Muscle layer of colon (tissue), 2 donors: Measurements from ENCODE around the gene HS3ST6.
"Not testable (repeated sequence)": the region's sequence is repeated elsewhere in the genome, so short reads cannot be mapped to it uniquely, and the experiment has no call there.

ENCODE experiments used
- H3K27ac ChIP-seq: one replicate; pipeline ENCODE4 v1.7.0; 2013; ENCODE audit warnings: low read depth, mild to moderate bottlenecking, low read length, moderate library complexity
- H3K27me3 ChIP-seq, 2 donors: one replicate each; pipeline ENCODE4 v1.7.0; 2013; ENCODE audit warnings: low read length in 2 of 2, mild to moderate bottlenecking in 2 of 2; ENCODE audit not compliant: insufficient read depth in 2 of 2, control insufficient read depth in 1 of 2
- H3K36me3 ChIP-seq: one replicate; pipeline ENCODE4 v1.7.0; 2013; ENCODE audit warnings: mild to moderate bottlenecking, low read length; ENCODE audit not compliant: insufficient read depth
- H3K4me1 ChIP-seq: one replicate; pipeline ENCODE4 v1.7.0; 2013; ENCODE audit warnings: mild to moderate bottlenecking, low read length; ENCODE audit not compliant: insufficient read depth
- H3K4me3 ChIP-seq, 2 donors: one replicate each; pipeline ENCODE4 v1.7.0; 2013; ENCODE audit warnings: low read length in 2 of 2, low read depth in 1 of 2, mild to moderate bottlenecking in 1 of 2, moderate library complexity in 1 of 2
- H3K9ac ChIP-seq: one replicate; pipeline ENCODE4 v1.7.0; 2013; ENCODE audit warnings: low read length
- H3K9me3 ChIP-seq: one replicate; pipeline ENCODE4 v1.7.0; 2013; ENCODE audit warnings: mild to moderate bottlenecking, low read length
- donor health status: abdominal sarcoma.
- donor health status: Adenocarcinoma of cecum.

HS3ST6 gene

GRCh38 chr16:1945559-1946391 lies 27.6 kb upstream of the HS3ST6 start:
- H3K4me1 ChIP-seq: peaks cover 14% of the 10 kb centered on the region
- no peaks in the 10 kb centered on the region for H3K9me3 ChIP-seq
- peaks cover 3% of the 10 kb centered on the region for H3K36me3 ChIP-seq
- no peak overlapping the region for H3K27ac ChIP-seq
- H3K27me3 ChIP-seq: no peaks in the 10 kb centered on the region
- no peak overlapping the region for H3K9ac ChIP-seq
- H3K4me3 ChIP-seq: no peak overlapping the region

GRCh38 chr16:1944612-1945199 lies 26.5 kb upstream of the HS3ST6 start:
- H3K27ac ChIP-seq: no peak overlapping the region
- H3K4me1 ChIP-seq: peaks cover 14% of the 10 kb centered on the region
- no peaks in the 10 kb centered on the region for H3K27me3 ChIP-seq

GRCh38 chr16:1942810-1943726 lies 24.9 kb upstream of the HS3ST6 start, which contains the start of gene MSRB1:
TSS of gene MSRB1 (minus strand) at chr16:1943199. CDS start at chr16:1943156, 43 bp downstream.
- Histone ChIP-seq H3K36me3 (peaks cover 20% of the 10 kb centered on the region), H3K9ac (peak within 1 kb of the TSS; percentile 46), H3K27ac (peak within 1 kb of the TSS; percentile 73), H3K4me1 (peaks cover 14% of the 10 kb centered on the region), H3K9me3 (no peaks in the 10 kb centered on the region), H3K4me3 (peak within 1 kb of the TSS; percentile 78 to 95), H3K27me3 (no peaks in the 10 kb centered on the region)

More at GRCh38 chr16:1944612-1945199, 26.5 kb upstream of the HS3ST6 start:
- Histone ChIP-seq H3K4me3 (no peak overlapping the region), H3K9me3 (no peaks in the 10 kb centered on the region), H3K36me3 (peaks cover 6% of the 10 kb centered on the region), H3K9ac (no peak overlapping the region)

- peak overlapping the region; percentile 39 for H3K27ac ChIP-seq
- peaks cover 23% of the 10 kb centered on the region for H3K36me3 ChIP-seq
- peak overlapping the region; percentile 78 to 95 for H3K4me3 ChIP-seq
- H3K9ac ChIP-seq: peak overlapping the region; percentile 46
- H3K9me3 ChIP-seq: no peaks in the 10 kb centered on the region
- peaks cover 14% of the 10 kb centered on the region for H3K4me1 ChIP-seq
- no peaks in the 10 kb centered on the region for H3K27me3 ChIP-seq
Measured at GRCh38 chr16:1942047-1942809, 24.0 kb upstream of the HS3ST6 start.

GRCh38 chr16:1941162-1942046 lies 23.2 kb upstream of the HS3ST6 start:
- no peaks in the 10 kb centered on the region for H3K9me3 ChIP-seq
- H3K36me3 ChIP-seq: peaks cover 23% of the 10 kb centered on the region
- H3K9ac ChIP-seq: no peak overlapping the region
- peak overlapping the region; percentile 39 for H3K27ac ChIP-seq
- peaks cover 14% of the 10 kb centered on the region for H3K4me1 ChIP-seq
- H3K4me3 ChIP-seq: peak overlapping the region in 1 of 2 donors; percentile 95
- no peaks in the 10 kb centered on the region for H3K27me3 ChIP-seq

- H3K9me3 ChIP-seq: no peaks in the 10 kb centered on the region
- H3K4me3 ChIP-seq: no peak overlapping the region
- peaks cover 14% of the 10 kb centered on the region for H3K4me1 ChIP-seq
- H3K27ac ChIP-seq: no peak overlapping the region
- peaks cover 23% of the 10 kb centered on the region for H3K36me3 ChIP-seq
- no peaks in the 10 kb centered on the region for H3K27me3 ChIP-seq
- H3K9ac ChIP-seq: no peak overlapping the region
Measured at GRCh38 chr16:1940273-1941161, 22.3 kb upstream of the HS3ST6 start.

GRCh38 chr16:1939833-1940232 lies 21.6 kb upstream of the HS3ST6 start:
- H3K27me3 ChIP-seq, H3K9me3 ChIP-seq, H3K9ac ChIP-seq, H3K27ac ChIP-seq, H3K4me3 ChIP-seq: not testable (repeated sequence)
- H3K4me1 ChIP-seq: peaks cover 14% of the 10 kb centered on the region
- H3K36me3 ChIP-seq: peaks cover 23% of the 10 kb centered on the region

- Histone ChIP-seq H3K4me1 (peaks cover 14% of the 10 kb centered on the region), H3K27me3 (no peaks in the 10 kb centered on the region), H3K9ac (no peak overlapping the region), H3K9me3 (no peaks in the 10 kb centered on the region), H3K4me3 (no peak overlapping the region), H3K36me3 (peaks cover 23% of the 10 kb centered on the region), H3K27ac (no peak overlapping the region)
Measured at GRCh38 chr16:1938910-1939309, 20.7 kb upstream of the HS3ST6 start.

- H3K27ac ChIP-seq: no peak overlapping the region
Measured at GRCh38 chr16:1938316-1938715, 20.1 kb upstream of the HS3ST6 start.

More at GRCh38 chr16:1938316-1938715, 20.1 kb upstream of the HS3ST6 start:
- Histone ChIP-seq H3K4me3 (no peak overlapping the region), H3K36me3 (peaks cover 23% of the 10 kb centered on the region), H3K4me1 (peaks cover 14% of the 10 kb centered on the region), H3K27me3 (peaks cover 0 to 3% of the 10 kb centered on the region in 2 donors), H3K9ac (no peak overlapping the region), H3K9me3 (no peaks in the 10 kb centered on the region)
